IPS-18c (cell line): ENCODE data around the gene PTPRD.

Experiments used
- H3K4me3 ChIP-seq: 2 replicates; pipeline ENCODE4 v1.7.0; 2013; ENCODE audit warnings: low read depth, mild to moderate bottlenecking, low read length, moderate library complexity; ENCODE audit not compliant: insufficient read depth
- H3K9me3 ChIP-seq: one replicate; pipeline ENCODE4 v1.6.1; 2013; ENCODE audit warnings: mild to moderate bottlenecking, low read length, moderate library complexity; ENCODE audit not compliant: control insufficient read depth, insufficient read depth

PTPRD gene

GRCh38 chr9:10144355-10144754 lies 468.4 kb downstream of the PTPRD start:
- H3K9me3 ChIP-seq, result peaks cover 2% of the 10 kb centered on the region
- H3K4me3 ChIP-seq, result no peak overlapping the region

- Histone ChIP-seq H3K4me3 (no peak overlapping the region), H3K9me3 (peaks cover 2% of the 10 kb centered on the region)
These were observed 477.2 kb downstream of the PTPRD start for GRCh38 chr9:10135553-10135952.

GRCh38 chr9:10134266-10134665 lies 478.5 kb downstream of the PTPRD start:
- no peaks in the 10 kb centered on the region for H3K9me3 ChIP-seq
- H3K4me3 ChIP-seq, result no peak overlapping the region

GRCh38 chr9:10130061-10130675 lies 482.6 kb downstream of the PTPRD start:
- no peaks in the 10 kb centered on the region for H3K9me3 ChIP-seq
- no peak overlapping the region for H3K4me3 ChIP-seq

- Histone ChIP-seq H3K9me3 (no peaks in the 10 kb centered on the region), H3K4me3 (no peak overlapping the region)
These were observed 484.9 kb downstream of the PTPRD start for GRCh38 chr9:10127867-10128266.

GRCh38 chr9:10112798-10113197 lies 500.0 kb downstream of the PTPRD start:
- Histone ChIP-seq H3K9me3 (no peaks in the 10 kb centered on the region), H3K4me3 (no peak overlapping the region)

GRCh38 chr9:10112070-10112469 lies 500.7 kb downstream of the PTPRD start:
- no peak overlapping the region for H3K4me3 ChIP-seq
- no peaks in the 10 kb centered on the region for H3K9me3 ChIP-seq

GRCh38 chr9:10108815-10109214 lies 504.0 kb downstream of the PTPRD start:
- no peak overlapping the region for H3K4me3 ChIP-seq
- H3K9me3 ChIP-seq, result no peaks in the 10 kb centered on the region

- Histone ChIP-seq H3K4me3 (no peak overlapping the region), H3K9me3 (no peaks in the 10 kb centered on the region)
These were observed 508.0 kb downstream of the PTPRD start for GRCh38 chr9:10104774-10105173.

GRCh38 chr9:10095208-10095607 lies 517.6 kb downstream of the PTPRD start:
- Histone ChIP-seq H3K9me3 (no peaks in the 10 kb centered on the region), H3K4me3 (no peak overlapping the region)

- no peak overlapping the region for H3K4me3 ChIP-seq
These were observed 518.2 kb downstream of the PTPRD start for GRCh38 chr9:10094563-10094962.

GRCh38 chr9:10080012-10080411 lies 532.8 kb downstream of the PTPRD start:
- no peaks in the 10 kb centered on the region for H3K9me3 ChIP-seq
- no peak overlapping the region for H3K4me3 ChIP-seq

More at GRCh38 chr9:10094563-10094962, 518.2 kb downstream of the PTPRD start:
- no peaks in the 10 kb centered on the region for H3K9me3 ChIP-seq

- H3K4me3 ChIP-seq, result no peak overlapping the region
- H3K9me3 ChIP-seq, result no peaks in the 10 kb centered on the region
These were observed 533.4 kb downstream of the PTPRD start for GRCh38 chr9:10079284-10079964.

- no peak overlapping the region for H3K4me3 ChIP-seq
- H3K9me3 ChIP-seq, result no peaks in the 10 kb centered on the region
These were observed 541.2 kb downstream of the PTPRD start for GRCh38 chr9:10071579-10071978.

- H3K4me3 ChIP-seq, result no peak overlapping the region
- H3K9me3 ChIP-seq, result no peaks in the 10 kb centered on the region
These were observed 550.0 kb downstream of the PTPRD start for GRCh38 chr9:10062629-10063395.

- Histone ChIP-seq H3K9me3 (no peaks in the 10 kb centered on the region), H3K4me3 (no peak overlapping the region)
These were observed 553.8 kb downstream of the PTPRD start for GRCh38 chr9:10059044-10059443.

GRCh38 chr9:10055886-10056395 lies 556.9 kb downstream of the PTPRD start:
- no peak overlapping the region for H3K4me3 ChIP-seq
- H3K9me3 ChIP-seq, result no peaks in the 10 kb centered on the region

- no peak overlapping the region for H3K4me3 ChIP-seq
- H3K9me3 ChIP-seq, result no peaks in the 10 kb centered on the region
These were observed 558.3 kb downstream of the PTPRD start for GRCh38 chr9:10054456-10054855.
